GM19240 (cell line): ENCODE results near the gene POMZP3.
"Not testable (repeated sequence)": the region's sequence is repeated elsewhere in the genome, so short reads cannot be mapped to it uniquely, and the experiment has no call there.

Experiments
- DNase-seq: peaks from one replicate; pipeline ENCODE4 v3.0.0; 2011; ENCODE audit warnings: low spot score; ENCODE audit not compliant: insufficient read length

Gene POMZP3

DNA sequence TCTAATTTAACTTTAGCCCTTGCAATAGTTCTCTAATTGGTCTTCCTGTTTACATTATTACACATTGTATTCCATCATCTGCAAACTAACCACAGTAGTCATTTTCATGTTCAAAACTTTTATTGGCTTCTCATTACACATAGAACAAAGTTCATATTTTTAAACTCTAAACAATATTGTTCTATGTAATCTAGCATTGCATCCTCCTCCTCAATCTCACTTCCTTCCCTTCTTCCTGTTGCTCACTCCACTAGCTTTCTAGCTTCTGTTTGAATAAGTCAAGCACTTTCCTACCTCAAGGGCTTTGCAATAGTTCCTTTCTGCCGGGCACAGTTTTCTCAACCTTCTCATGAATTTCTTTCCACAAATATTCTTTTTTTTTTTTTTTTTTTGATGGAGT lies 38.5 kb downstream of the POMZP3 start:
- DNase-seq: not testable (repeated sequence)

- DNase-seq: not testable (repeated sequence)
These were observed 40.3 kb downstream of the POMZP3 start for GRCh38 chr7:76586585-76587315.

- not testable (repeated sequence) for DNase-seq
These were observed 43.3 kb downstream of the POMZP3 start for GRCh38 chr7:76583636-76584281.

- DNase-seq: not testable (repeated sequence)
These were observed 44.0 kb downstream of the POMZP3 start for GRCh38 chr7:76582848-76583631.

- not testable (repeated sequence) for DNase-seq
These were observed 51.0 kb downstream of the POMZP3 start for GRCh38 chr7:76575919-76576655.

- not testable (repeated sequence) for DNase-seq
These were observed 51.6 kb downstream of the POMZP3 start for GRCh38 chr7:76575431-76575830.

DNA sequence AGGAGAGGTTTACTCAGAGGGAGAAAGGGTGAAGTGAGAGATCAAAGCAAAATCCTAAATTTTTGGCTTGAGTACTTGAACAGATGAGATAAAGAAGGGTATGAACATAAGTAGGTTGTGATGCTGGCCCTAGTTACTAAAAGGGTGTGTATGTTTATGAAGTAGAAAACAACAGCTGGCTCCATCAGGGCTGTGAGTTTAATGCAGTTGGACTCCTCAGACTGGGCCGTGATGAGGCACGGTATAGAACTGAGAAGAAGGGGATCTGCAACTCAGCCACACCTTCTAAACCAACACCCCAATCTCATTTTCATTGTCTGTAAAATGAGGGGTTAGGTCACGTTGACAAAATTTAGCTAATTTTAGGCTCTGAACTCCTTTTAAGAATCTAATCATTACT lies 54.8 kb downstream of the POMZP3 start:
- DNase-seq: not testable (repeated sequence)

DNA sequence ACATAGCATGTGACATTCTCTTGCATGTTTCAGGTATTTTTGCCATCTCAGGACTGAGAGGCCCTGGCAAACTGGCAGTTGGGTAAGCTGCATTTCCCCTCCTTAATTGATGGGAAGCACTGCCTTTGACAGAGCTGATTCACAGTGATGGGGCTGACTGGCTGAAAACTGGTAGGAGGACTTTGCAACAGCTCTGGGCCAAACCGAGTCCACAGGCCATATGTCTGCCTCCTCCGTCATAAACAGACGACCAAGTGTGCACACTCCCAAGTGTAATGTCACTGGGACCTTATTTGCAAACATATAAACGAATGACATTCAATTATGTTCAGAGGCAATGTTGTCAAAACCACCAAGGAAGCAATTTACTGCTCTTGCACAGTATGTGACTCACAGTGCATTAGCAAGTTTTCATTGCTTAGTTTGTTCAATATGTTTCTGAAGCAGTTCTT lies 56.7 kb downstream of the POMZP3 start:
- DNase-seq: not testable (repeated sequence)

DNA sequence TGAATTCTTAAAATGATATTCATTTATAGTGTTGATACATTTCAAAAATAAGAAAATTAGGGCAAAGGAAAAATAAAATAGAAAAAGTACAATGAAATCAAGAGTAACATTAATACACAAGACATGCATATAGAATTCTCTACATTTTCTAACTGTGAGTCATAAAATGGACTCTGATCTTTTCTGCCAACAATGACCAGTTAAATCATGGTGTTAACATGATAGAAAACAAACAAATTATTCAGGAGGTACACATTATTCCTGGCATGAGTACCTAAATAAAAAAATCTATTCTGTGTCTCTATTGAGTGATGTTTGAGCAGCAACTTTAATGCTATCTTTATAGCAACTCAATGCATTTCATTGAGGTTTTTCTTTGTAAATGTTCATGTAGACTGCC lies 58.3 kb downstream of the POMZP3 start:
- DNase-seq: not testable (repeated sequence)

DNA sequence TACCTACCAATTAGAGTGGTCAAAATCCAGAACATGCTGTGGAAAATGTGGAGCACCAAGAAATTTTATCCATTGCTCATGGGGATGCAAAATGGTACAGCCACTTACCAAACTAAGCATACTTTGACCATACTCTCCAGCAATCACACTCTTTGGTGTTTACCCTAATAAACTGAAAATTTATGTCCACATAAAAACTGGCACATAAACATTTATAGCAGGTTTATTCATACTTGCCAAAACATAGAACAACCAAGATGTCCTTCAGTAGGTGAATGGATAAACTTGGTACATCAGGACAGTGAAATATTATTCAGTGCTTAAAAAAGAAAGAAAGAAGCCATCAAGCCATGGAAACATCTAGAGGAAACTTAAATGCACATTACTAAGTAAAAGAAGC lies 59.3 kb downstream of the POMZP3 start:
- not testable (repeated sequence) for DNase-seq

GRCh38 chr7:76567311-76567710 lies 59.8 kb downstream of the POMZP3 start:
- DNase-seq: not testable (repeated sequence)

GRCh38 chr7:76565001-76565400 lies 62.1 kb downstream of the POMZP3 start:
- not testable (repeated sequence) for DNase-seq

GRCh38 chr7:76561342-76561741 lies 65.7 kb downstream of the POMZP3 start:
- not testable (repeated sequence) for DNase-seq

DNA sequence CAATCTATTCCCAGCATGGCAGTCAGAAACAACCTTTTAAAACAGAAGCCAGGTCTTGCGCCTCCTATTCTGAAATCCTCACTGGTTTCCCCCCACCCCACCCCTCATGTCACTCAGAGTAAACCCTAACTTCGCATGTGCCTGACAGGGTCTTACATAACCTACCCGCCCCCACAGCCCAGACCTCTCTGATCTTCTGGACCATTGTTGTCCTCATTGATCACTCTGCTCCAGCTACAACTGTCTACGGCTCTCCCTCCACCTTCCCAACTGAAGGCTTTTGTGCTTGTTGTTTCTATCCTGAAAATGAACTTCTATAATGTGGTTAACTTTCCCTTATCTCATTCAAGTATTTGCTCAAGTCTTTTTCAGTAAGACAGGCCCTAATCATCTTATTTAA lies 66.9 kb downstream of the POMZP3 start:
- DNase-seq: not testable (repeated sequence)
